GM12874 (cell line): Measurements from ENCODE around the gene TRIM65.

Experiments
- CTCF ChIP-seq: IDR thresholded peaks from 2 replicates; pipeline ENCODE4 v1.5.1; 2011; ENCODE audit warnings: low read depth, mild to moderate bottlenecking, control low read depth, low read length, moderate library complexity; ENCODE audit not compliant: insufficient read depth

TRIM65 gene

GRCh38 chr17:75922963-75923874 is 26.5 kb upstream of the TRIM65 start:
- TF ChIP-seq CTCF: no peak

GRCh38 chr17:75922173-75922961 is 25.6 kb upstream of the TRIM65 start:
- no peak for TF ChIP-seq CTCF

- TF ChIP-seq CTCF: no peak
These were observed 24.8 kb upstream of the TRIM65 start for GRCh38 chr17:75921596-75921995.

- no peak for TF ChIP-seq CTCF
These were observed 23.4 kb upstream of the TRIM65 start for GRCh38 chr17:75920045-75920560.

GRCh38 chr17:75919611-75920010 is 22.9 kb upstream of the TRIM65 start:
- no peak for TF ChIP-seq CTCF

- TF ChIP-seq CTCF: no peak
These were observed 21.2 kb upstream of the TRIM65 start for GRCh38 chr17:75917917-75918445.
